Common myeloid progenitor, CD34-positive (primary cell): ENCODE measurements around the gene C1orf74.

ENCODE experiments used
- CTCF ChIA-PET: fragments of 350-600 bp; sonication (Branson Sonifier 250); formaldehyde crosslinking; loops from one replicate; lab custom pipeline; 2021; ENCODE audit warnings: antibody characterized with exemption; lab: Charles Lee
- POLR2A ChIA-PET: fragments of 350-600 bp; sonication (Branson Sonifier 250); formaldehyde crosslinking; loops from one replicate; lab custom pipeline; 2021; ENCODE audit warnings: antibody characterized with exemption; lab: Charles Lee
- DNase-seq, 3 donors: peaks; one replicate each; pipeline versions ENCODE4 v3.0.0 to v3.0.0-alpha.2; 2013
- H3K27ac ChIP-seq, 2 experiments: 1 replicate in 1 of 2; 2 replicates in 1 of 2; pipeline ENCODE4 v1.7.0; 2013; ENCODE audit warnings: inconsistent platforms in 2 of 2, low read length in 2 of 2, mild to moderate bottlenecking in 2 of 2, low read depth in 1 of 2, moderate library complexity in 1 of 2; ENCODE audit not compliant: severe bottlenecking in 2 of 2, insufficient read depth in 1 of 2, poor library complexity in 1 of 2
- H3K27me3 ChIP-seq, 5 experiments: replicated peaks in 2 of 5; 1 replicate in 3 of 5; 2 replicates in 2 of 5; pipeline versions ENCODE4 v1.6.1 to v1.7.0; 2013; ENCODE audit warnings: low read length in 4 of 5, mild to moderate bottlenecking in 2 of 5, moderate library complexity in 2 of 5, inconsistent platforms in 1 of 5; ENCODE audit not compliant: insufficient read depth in 5 of 5, control insufficient read depth in 4 of 5
- H3K36me3 ChIP-seq, 4 experiments: 1 replicate in 2 of 4; 2 replicates in 2 of 4; pipeline versions ENCODE4 v1.6.1 to v1.7.0; 2013; ENCODE audit warnings: low read length in 3 of 4, control low read depth in 1 of 4, mild to moderate bottlenecking in 1 of 4; ENCODE audit not compliant: control insufficient read depth in 4 of 4, insufficient read depth in 4 of 4
- H3K4me1 ChIP-seq, 4 experiments: 1 replicate in 3 of 4; 2 replicates in 1 of 4; pipeline versions ENCODE4 v1.6.1 to v1.7.1; 2013; ENCODE audit warnings: low read length in 3 of 4, mild to moderate bottlenecking in 3 of 4, control low read depth in 1 of 4, inconsistent platforms in 1 of 4, moderate library complexity in 1 of 4; ENCODE audit not compliant: control insufficient read depth in 4 of 4, insufficient read depth in 4 of 4; ENCODE audit errors: control extremely low read depth in 1 of 4
- H3K4me3 ChIP-seq, 7 experiments: 1 replicate in 4 of 7; 2 replicates in 3 of 7; pipeline versions ENCODE4 v1.5.1 to v1.7.0; 2013; ENCODE audit warnings: mild to moderate bottlenecking in 7 of 7, low read length in 6 of 7, moderate library complexity in 6 of 7, inconsistent platforms in 2 of 7, low read depth in 2 of 7, control low read depth in 1 of 7; ENCODE audit not compliant: insufficient read depth in 4 of 7, control insufficient read depth in 1 of 7; ENCODE audit errors: extremely low read depth in 1 of 7
- H3K9me3 ChIP-seq, 5 experiments: 1 replicate in 4 of 5; 2 replicates in 1 of 5; pipeline versions ENCODE4 v1.6.1 to v1.7.1; 2013; ENCODE audit warnings: low read length in 4 of 5, mild to moderate bottlenecking in 2 of 5, inconsistent platforms in 1 of 5, low read depth in 1 of 5, moderate library complexity in 1 of 5; ENCODE audit not compliant: control insufficient read depth in 4 of 5, insufficient read depth in 2 of 5; ENCODE audit errors: control extremely low read depth in 1 of 5
- WGBS: methylation state at CpG from one replicate; pipeline ENCODE4 v1.1.5; 2013; ENCODE audit not compliant: insufficient coverage; 5-methylcytosine and 5-hydroxymethylcytosine counted together

Gene C1orf74

GRCh38 chr1:209823143-209824041, 39.0 kb upstream of the C1orf74 start:
- no peaks in the 10 kb centered on the region for H3K36me3 ChIP-seq
- peak overlapping the region in 1 of 7 experiments; percentile 24 for H3K4me3 ChIP-seq
- CTCF ChIA-PET = interaction anchor here (0.6 to 11.4 kb wide), 13 partner anchors 9 to 224 kb away, joined by 3 to 106 read pairs (median 3); partner anchors contain the start of gene IRF6
- H3K9me3 ChIP-seq = no peaks in the 10 kb centered on the region
- no peak overlapping the region for H3K27ac ChIP-seq
- peaks cover 0 to 8% (median 5%) of the 10 kb centered on the region in 5 experiments for H3K27me3 ChIP-seq
- peak; percentile 54 to 84 (median 79) for DNase-seq
- POLR2A ChIA-PET = no interaction called here
- H3K4me1 ChIP-seq = peaks cover 0 to 7% (median 0%) of the 10 kb centered on the region in 4 experiments
- WGBS = 90% methylated on average over 3 of the region's 12 CpGs

- ChIA-PET CTCF (interaction anchor here (0.9 to 11.4 kb wide), 7 partner anchors 9 to 36 kb away, joined by 3 to 106 read pairs (median 5); partner anchors contain the start of gene IRF6), POLR2A (no interaction called here)
- Histone ChIP-seq H3K4me3 (peak overlapping the region in 1 of 7 experiments; percentile 24), H3K36me3 (no peaks in the 10 kb centered on the region), H3K4me1 (peaks cover 0 to 5% (median 0%) of the 10 kb centered on the region in 4 experiments), H3K27me3 (peaks cover 0 to 8% (median 5%) of the 10 kb centered on the region in 5 experiments), H3K9me3 (no peaks in the 10 kb centered on the region), H3K27ac (no peak overlapping the region)
- no peak for DNase-seq
- WGBS = 73% methylated on average over 7 of the region's 7 CpGs
Observed at GRCh38 chr1:209822706-209823105, 38.3 kb upstream of the C1orf74 start.

- POLR2A ChIA-PET = no interaction called here
- 96% methylated on average over 2 of the region's 4 CpGs for whole genome bisulfite sequencing
- Histone ChIP-seq H3K36me3 (no peaks in the 10 kb centered on the region), H3K9me3 (no peaks in the 10 kb centered on the region), H3K27me3 (peaks cover 0 to 8% (median 5%) of the 10 kb centered on the region in 5 experiments), H3K4me3 (no peak overlapping the region), H3K27ac (no peak overlapping the region), H3K4me1 (peaks cover 0 to 5% (median 0%) of the 10 kb centered on the region in 4 experiments)
- no peak for DNase-seq
- CTCF ChIA-PET = interaction anchor here (0.7 to 11.4 kb wide), 2 partner anchors 11 to 47 kb away, joined by 3 to 106 read pairs; partner anchors contain the start of gene IRF6
Observed at GRCh38 chr1:209820986-209821385, 36.6 kb upstream of the C1orf74 start.

GRCh38 chr1:209819058-209819457, 34.7 kb upstream of the C1orf74 start:
- Histone ChIP-seq H3K27me3 (peaks cover 0 to 8% (median 5%) of the 10 kb centered on the region in 5 experiments), H3K36me3 (no peaks in the 10 kb centered on the region), H3K4me1 (peaks cover 0 to 5% (median 0%) of the 10 kb centered on the region in 4 experiments), H3K4me3 (no peak overlapping the region), H3K9me3 (no peaks in the 10 kb centered on the region), H3K27ac (no peak overlapping the region)
- no peak for DNase-seq
- ChIA-PET CTCF (interaction anchor here (1.3 to 11.4 kb wide), 2 partner anchors 9 to 19 kb away, joined by 3 to 106 read pairs; partner anchors contain the start of gene IRF6), POLR2A (no interaction called here)
- WGBS = no CpG with 5 or more reads among the region's 1 CpG

GRCh38 chr1:209817691-209818090, 33.3 kb upstream of the C1orf74 start:
- H3K27me3 ChIP-seq = peaks cover 0 to 8% (median 5%) of the 10 kb centered on the region in 5 experiments
- no peaks in the 10 kb centered on the region for H3K36me3 ChIP-seq
- ChIA-PET POLR2A (no interaction called here), CTCF (interaction anchor here (11.4 kb wide), 1 partner anchor 7 kb away, joined by 106 read pairs; the partner anchor contains the start of gene IRF6)
- no peaks in the 10 kb centered on the region for H3K9me3 ChIP-seq
- H3K4me3 ChIP-seq = no peak overlapping the region
- DNase-seq = no peak
- 100% methylated on average over 1 of the region's 1 CpG for WGBS
- H3K4me1 ChIP-seq = no peaks in the 10 kb centered on the region
- no peak overlapping the region for H3K27ac ChIP-seq

- H3K4me1 ChIP-seq = no peaks in the 10 kb centered on the region
- no peaks in the 10 kb centered on the region for H3K9me3 ChIP-seq
- no peak overlapping the region for H3K4me3 ChIP-seq
- peaks cover 0 to 8% (median 5%) of the 10 kb centered on the region in 5 experiments for H3K27me3 ChIP-seq
- ChIA-PET CTCF (interaction anchor here (12.7 kb wide), 1 partner anchor 6 kb away, joined by 106 read pairs; the partner anchor contains the start of gene UTP25), POLR2A (no interaction called here)
- DNase-seq = no peak
- no peaks in the 10 kb centered on the region for H3K36me3 ChIP-seq
- 75% methylated on average over 3 of the region's 3 CpGs for WGBS
- H3K27ac ChIP-seq = no peak overlapping the region
Observed at GRCh38 chr1:209816923-209817322, 32.6 kb upstream of the C1orf74 start.
